Hepatocyte (in vitro differentiated cells): Measurements from ENCODE around the gene INMT.

Experiments used
- EZH2phosphoT487 ChIP-seq: fragments of 200-600 bp; sonication (generic); IDR thresholded peaks from one replicate; pipeline ENCODE4 v1.6.1; 2018; ENCODE audit warnings: antibody characterized with exemption, mild to moderate bottlenecking, low read depth, moderate library complexity; ENCODE audit not compliant: unreplicated experiment, severe bottlenecking
- TF ChIP-seq, protein P1 (sequence below): fragments of 200-600 bp; sonication (generic); IDR thresholded peaks from 2 replicates; pipeline ENCODE4 v1.5.1; 2016; ENCODE audit warnings: antibody characterized with exemption, mild to moderate bottlenecking; ENCODE audit not compliant: poor library complexity

DNA sequence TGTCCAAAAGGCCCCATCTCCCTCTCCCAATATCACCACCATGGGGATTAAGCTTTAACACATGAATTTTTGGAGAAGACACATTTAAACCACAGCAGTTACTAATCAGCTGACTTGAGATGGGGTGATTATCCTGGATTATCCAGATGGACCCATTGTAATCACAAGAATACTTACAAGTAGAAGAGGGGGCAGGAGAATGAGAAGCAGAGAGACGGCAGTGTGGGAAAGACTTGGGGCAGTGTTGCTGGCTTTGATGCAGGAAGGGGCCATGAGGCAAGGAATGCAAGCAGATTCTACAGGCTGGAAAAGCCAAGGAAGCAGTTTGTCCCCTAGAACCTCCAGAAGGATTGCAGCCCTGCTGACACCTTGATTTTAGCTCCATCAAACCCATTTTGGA, 30.7 kb upstream of the INMT start:
- TF ChIP-seq, protein P1, sequence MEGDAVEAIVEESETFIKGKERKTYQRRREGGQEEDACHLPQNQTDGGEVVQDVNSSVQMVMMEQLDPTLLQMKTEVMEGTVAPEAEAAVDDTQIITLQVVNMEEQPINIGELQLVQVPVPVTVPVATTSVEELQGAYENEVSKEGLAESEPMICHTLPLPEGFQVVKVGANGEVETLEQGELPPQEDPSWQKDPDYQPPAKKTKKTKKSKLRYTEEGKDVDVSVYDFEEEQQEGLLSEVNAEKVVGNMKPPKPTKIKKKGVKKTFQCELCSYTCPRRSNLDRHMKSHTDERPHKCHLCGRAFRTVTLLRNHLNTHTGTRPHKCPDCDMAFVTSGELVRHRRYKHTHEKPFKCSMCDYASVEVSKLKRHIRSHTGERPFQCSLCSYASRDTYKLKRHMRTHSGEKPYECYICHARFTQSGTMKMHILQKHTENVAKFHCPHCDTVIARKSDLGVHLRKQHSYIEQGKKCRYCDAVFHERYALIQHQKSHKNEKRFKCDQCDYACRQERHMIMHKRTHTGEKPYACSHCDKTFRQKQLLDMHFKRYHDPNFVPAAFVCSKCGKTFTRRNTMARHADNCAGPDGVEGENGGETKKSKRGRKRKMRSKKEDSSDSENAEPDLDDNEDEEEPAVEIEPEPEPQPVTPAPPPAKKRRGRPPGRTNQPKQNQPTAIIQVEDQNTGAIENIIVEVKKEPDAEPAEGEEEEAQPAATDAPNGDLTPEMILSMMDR: no peak
- TF ChIP-seq EZH2phosphoT487: no peak
